Activated naive CD8-positive, alpha-beta T cell treated with anti-CD3 and anti-CD28 coated beads, Interleukin-2, amount 50 U/mL, for 24 hours (primary cell): Measurements from ENCODE around the gene ARGLU1.

ENCODE experiments used
- ATAC-seq: fragments of 150-1000 bp; cut with Tn5 transposase; one replicate; pipeline ENCODE4 v1.10.0; 2021
- DNase-seq: peaks from one replicate; pipeline ENCODE4 v3.0.0; 2021
- H3K27ac Mint-ChIP-seq: one replicate; pipeline ENCODE4 v1.8.0; 2021; ENCODE audit warnings: mild to moderate bottlenecking, mixed read lengths
- H3K27me3 Mint-ChIP-seq: one replicate; pipeline ENCODE4 v1.8.0; 2021; ENCODE audit warnings: mixed read lengths
- H3K36me3 Mint-ChIP-seq: one replicate; pipeline ENCODE4 v1.8.0; 2021; ENCODE audit warnings: low read depth, mixed read lengths
- H3K4me1 Mint-ChIP-seq: one replicate; pipeline ENCODE4 v1.8.0; 2021; ENCODE audit warnings: mixed read lengths
- H3K4me3 Mint-ChIP-seq: one replicate; pipeline ENCODE4 v1.8.0; 2021; ENCODE audit warnings: mild to moderate bottlenecking, moderate library complexity, mixed read lengths
- H3K9me3 Mint-ChIP-seq: one replicate; pipeline ENCODE4 v1.8.0; 2021; ENCODE audit warnings: mixed read lengths

ARGLU1 gene

GRCh38 chr13:106517109-106517847 is 50.7 kb downstream of the ARGLU1 start:
- no peak for ATAC-seq
- peaks cover 38% of the 10 kb centered on the region for H3K27me3 Mint-ChIP-seq
- no peaks in the 10 kb centered on the region for H3K4me1 Mint-ChIP-seq
- H3K36me3 Mint-ChIP-seq = no peaks in the 10 kb centered on the region
- H3K9me3 Mint-ChIP-seq = no peaks in the 10 kb centered on the region
- H3K4me3 Mint-ChIP-seq = no peak overlapping the region
- no peak overlapping the region for H3K27ac Mint-ChIP-seq
- no peak for DNase-seq

GRCh38 chr13:106515635-106516254 is 52.2 kb downstream of the ARGLU1 start:
- no peaks in the 10 kb centered on the region for H3K9me3 Mint-ChIP-seq
- H3K27ac Mint-ChIP-seq = no peak overlapping the region
- H3K4me3 Mint-ChIP-seq = no peak overlapping the region
- no peaks in the 10 kb centered on the region for H3K4me1 Mint-ChIP-seq
- H3K27me3 Mint-ChIP-seq = peaks cover 38% of the 10 kb centered on the region
- ATAC-seq = no peak
- H3K36me3 Mint-ChIP-seq = no peaks in the 10 kb centered on the region
- DNase-seq = no peak

- H3K27ac Mint-ChIP-seq = no peak overlapping the region
- DNase-seq = no peak
- no peaks in the 10 kb centered on the region for H3K9me3 Mint-ChIP-seq
Measured at GRCh38 chr13:106514928-106515634, 52.9 kb downstream of the ARGLU1 start.

GRCh38 chr13:106513025-106513983 is 54.6 kb downstream of the ARGLU1 start:
- Mint-ChIP-seq H3K27me3 (peaks cover 37% of the 10 kb centered on the region), H3K9me3 (no peaks in the 10 kb centered on the region), H3K4me1 (no peaks in the 10 kb centered on the region), H3K36me3 (no peaks in the 10 kb centered on the region), H3K4me3 (no peak overlapping the region), H3K27ac (no peak overlapping the region)
- ATAC-seq = no peak
- DNase-seq = no peak

More at GRCh38 chr13:106514928-106515634, 52.9 kb downstream of the ARGLU1 start:
- no peaks in the 10 kb centered on the region for H3K36me3 Mint-ChIP-seq
- ATAC-seq = no peak
- H3K4me1 Mint-ChIP-seq = no peaks in the 10 kb centered on the region
- peaks cover 35% of the 10 kb centered on the region for H3K27me3 Mint-ChIP-seq
- H3K4me3 Mint-ChIP-seq = no peak overlapping the region

GRCh38 chr13:106507560-106508274 is 60.2 kb downstream of the ARGLU1 start:
- H3K4me1 Mint-ChIP-seq = peaks cover 2% of the 10 kb centered on the region
- H3K27me3 Mint-ChIP-seq = peaks cover 10% of the 10 kb centered on the region
- no peak overlapping the region for H3K4me3 Mint-ChIP-seq
- DNase-seq (no peak), ATAC-seq (peak; percentile 46)
- H3K9me3 Mint-ChIP-seq = no peaks in the 10 kb centered on the region
- no peaks in the 10 kb centered on the region for H3K36me3 Mint-ChIP-seq
- no peak overlapping the region for H3K27ac Mint-ChIP-seq

GRCh38 chr13:106506286-106506685 is 61.7 kb downstream of the ARGLU1 start:
- no peaks in the 10 kb centered on the region for H3K36me3 Mint-ChIP-seq
- peaks cover 12% of the 10 kb centered on the region for H3K27me3 Mint-ChIP-seq
- H3K4me1 Mint-ChIP-seq = peaks cover 2% of the 10 kb centered on the region
- ATAC-seq = no peak
- H3K9me3 Mint-ChIP-seq = no peaks in the 10 kb centered on the region
- no peak for DNase-seq
- no peak overlapping the region for H3K27ac Mint-ChIP-seq
- H3K4me3 Mint-ChIP-seq = no peak overlapping the region

GRCh38 chr13:106505732-106506131 is 62.2 kb downstream of the ARGLU1 start:
- Mint-ChIP-seq H3K9me3 (no peaks in the 10 kb centered on the region), H3K4me1 (peaks cover 2% of the 10 kb centered on the region), H3K27ac (no peak overlapping the region), H3K4me3 (no peak overlapping the region), H3K36me3 (no peaks in the 10 kb centered on the region), H3K27me3 (peaks cover 14% of the 10 kb centered on the region)
- ATAC-seq (no peak), DNase-seq (no peak)

- no peaks in the 10 kb centered on the region for H3K9me3 Mint-ChIP-seq
- no peaks in the 10 kb centered on the region for H3K36me3 Mint-ChIP-seq
- DNase-seq = no peak
- no peak overlapping the region for H3K4me3 Mint-ChIP-seq
- ATAC-seq = no peak
- H3K27ac Mint-ChIP-seq = no peak overlapping the region
- peaks cover 18% of the 10 kb centered on the region for H3K27me3 Mint-ChIP-seq
- H3K4me1 Mint-ChIP-seq = peaks cover 3% of the 10 kb centered on the region
Measured at GRCh38 chr13:106505295-106505694, 62.6 kb downstream of the ARGLU1 start.

- Mint-ChIP-seq H3K27me3 (peaks cover 21% of the 10 kb centered on the region), H3K27ac (no peak overlapping the region), H3K4me1 (peaks cover 9% of the 10 kb centered on the region), H3K9me3 (no peaks in the 10 kb centered on the region), H3K4me3 (no peak overlapping the region), H3K36me3 (no peaks in the 10 kb centered on the region)
- no peak for ATAC-seq
- DNase-seq = no peak
Measured at GRCh38 chr13:106503730-106504453, 64.0 kb downstream of the ARGLU1 start.

- no peaks in the 10 kb centered on the region for H3K36me3 Mint-ChIP-seq
- peaks cover 27% of the 10 kb centered on the region for H3K27me3 Mint-ChIP-seq
- ATAC-seq = no peak
- no peak overlapping the region for H3K27ac Mint-ChIP-seq
- no peaks in the 10 kb centered on the region for H3K9me3 Mint-ChIP-seq
- H3K4me1 Mint-ChIP-seq = peaks cover 13% of the 10 kb centered on the region
- DNase-seq = no peak
- no peak overlapping the region for H3K4me3 Mint-ChIP-seq
Measured at GRCh38 chr13:106503272-106503671, 64.7 kb downstream of the ARGLU1 start.

GRCh38 chr13:106500445-106500844 is 67.5 kb downstream of the ARGLU1 start:
- H3K9me3 Mint-ChIP-seq = no peaks in the 10 kb centered on the region
- no peak overlapping the region for H3K4me3 Mint-ChIP-seq
- ATAC-seq = no peak
- DNase-seq = no peak
- peaks cover 48% of the 10 kb centered on the region for H3K27me3 Mint-ChIP-seq
- no peak overlapping the region for H3K27ac Mint-ChIP-seq
- peaks cover 13% of the 10 kb centered on the region for H3K4me1 Mint-ChIP-seq
- H3K36me3 Mint-ChIP-seq = no peaks in the 10 kb centered on the region

- H3K27me3 Mint-ChIP-seq = peaks cover 50% of the 10 kb centered on the region
- H3K36me3 Mint-ChIP-seq = no peaks in the 10 kb centered on the region
- DNase-seq = no peak
- no peak overlapping the region for H3K4me3 Mint-ChIP-seq
- no peaks in the 10 kb centered on the region for H3K9me3 Mint-ChIP-seq
- ATAC-seq = no peak
- H3K4me1 Mint-ChIP-seq = peaks cover 13% of the 10 kb centered on the region
- no peak overlapping the region for H3K27ac Mint-ChIP-seq
Measured at GRCh38 chr13:106499896-106500295, 68.0 kb downstream of the ARGLU1 start.

- Mint-ChIP-seq H3K27ac (no peak overlapping the region), H3K27me3 (peaks cover 54% of the 10 kb centered on the region), H3K4me1 (peaks cover 13% of the 10 kb centered on the region), H3K36me3 (no peaks in the 10 kb centered on the region), H3K9me3 (no peaks in the 10 kb centered on the region), H3K4me3 (no peak overlapping the region)
- DNase-seq = no peak
- ATAC-seq = no peak
Measured at GRCh38 chr13:106499113-106499512, 68.8 kb downstream of the ARGLU1 start.
